Type B pancreatic cell (in vitro differentiated cells): ENCODE data around the gene HSF2BP. TPM values are rescaled to one million over a fixed set of nuclear protein-coding genes. Genes with fewer than 3 reads are reported as not detected.

Experiments used
- DNase-seq: peaks from one replicate; pipeline ENCODE4 v3.0.0; 2021; ENCODE audit warnings: mixed read lengths; ENCODE audit not compliant: unreplicated experiment; ENCODE audit errors: extremely low spot score
- H3K27ac Mint-ChIP-seq: 2 replicates; pipeline ENCODE4 v1.8.0; 2021; ENCODE audit warnings: mild to moderate bottlenecking, mixed read lengths
- H3K27me3 Mint-ChIP-seq: 2 replicates; pipeline ENCODE4 v1.8.0; 2021; ENCODE audit warnings: mixed read lengths
- H3K36me3 Mint-ChIP-seq: 2 replicates; pipeline ENCODE4 v1.8.0; 2021; ENCODE audit warnings: mixed read lengths
- H3K4me1 Mint-ChIP-seq: one replicate; pipeline ENCODE4 v1.8.0; 2021; ENCODE audit warnings: mixed read lengths; ENCODE audit not compliant: unreplicated experiment
- H3K4me3 Mint-ChIP-seq: 2 replicates; pipeline ENCODE4 v1.8.0; 2021; ENCODE audit warnings: mild to moderate bottlenecking, mixed read lengths
- H3K9me3 Mint-ChIP-seq: 2 replicates; pipeline ENCODE4 v1.8.0; 2021; ENCODE audit warnings: mixed read lengths
- total RNA-seq: library from RNA; stranded (reverse); gene quantifications from 2 replicates; pipeline ENCODE4 v1.2.1, GENCODE V29; 2021; ENCODE audit warnings: low replicate concordance
- TF ChIP-seq, protein P1 (sequence below): fragments of 200-600 bp; sonication (generic); conservative IDR thresholded peaks from 2 replicates; pipeline ENCODE4 v1.5.0; 2021; ENCODE audit warnings: antibody characterized with exemption, mild to moderate bottlenecking

The HSF2BP gene
- total RNA-seq, 1 donor from 2014 or later: 1.3 TPM

DNA sequence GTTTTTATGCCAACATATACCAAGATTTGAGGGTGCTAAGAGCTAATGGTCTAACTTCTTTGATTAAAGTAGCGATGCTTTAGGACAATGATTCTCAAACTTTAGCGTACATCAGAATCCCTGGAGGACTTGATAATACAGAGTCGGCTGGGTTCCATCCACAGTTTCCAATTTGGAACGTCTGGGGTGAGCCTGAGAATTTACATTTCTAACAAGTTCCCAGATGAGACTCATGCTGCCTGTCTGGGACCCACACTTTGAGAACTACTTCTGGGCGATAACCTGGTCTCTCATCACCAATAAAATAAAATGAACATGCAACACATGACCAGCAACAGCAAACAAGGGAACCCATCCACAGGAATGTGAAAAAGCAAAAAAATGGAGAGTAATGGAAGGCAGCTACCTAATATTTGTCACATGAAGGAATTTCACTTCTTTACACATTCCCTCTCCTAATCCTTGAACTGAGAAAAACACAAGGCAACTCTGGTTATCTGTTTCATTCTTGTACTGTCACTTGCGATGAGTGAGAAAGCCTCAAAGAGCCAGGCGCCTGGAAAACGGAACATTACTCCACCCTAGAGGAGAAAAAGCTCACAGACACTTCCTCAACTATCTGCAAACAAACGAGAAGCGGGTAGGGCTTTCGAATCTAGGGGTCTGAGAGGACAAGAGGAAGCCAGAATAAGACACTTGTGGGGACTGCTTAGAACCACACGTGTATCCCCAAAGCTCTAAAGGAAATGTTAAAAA is 14.0 kb downstream of the HSF2BP start:
- no peaks in the 10 kb centered on the region for H3K36me3 Mint-ChIP-seq
- no peak for DNase-seq
- TF ChIP-seq, protein P1, sequence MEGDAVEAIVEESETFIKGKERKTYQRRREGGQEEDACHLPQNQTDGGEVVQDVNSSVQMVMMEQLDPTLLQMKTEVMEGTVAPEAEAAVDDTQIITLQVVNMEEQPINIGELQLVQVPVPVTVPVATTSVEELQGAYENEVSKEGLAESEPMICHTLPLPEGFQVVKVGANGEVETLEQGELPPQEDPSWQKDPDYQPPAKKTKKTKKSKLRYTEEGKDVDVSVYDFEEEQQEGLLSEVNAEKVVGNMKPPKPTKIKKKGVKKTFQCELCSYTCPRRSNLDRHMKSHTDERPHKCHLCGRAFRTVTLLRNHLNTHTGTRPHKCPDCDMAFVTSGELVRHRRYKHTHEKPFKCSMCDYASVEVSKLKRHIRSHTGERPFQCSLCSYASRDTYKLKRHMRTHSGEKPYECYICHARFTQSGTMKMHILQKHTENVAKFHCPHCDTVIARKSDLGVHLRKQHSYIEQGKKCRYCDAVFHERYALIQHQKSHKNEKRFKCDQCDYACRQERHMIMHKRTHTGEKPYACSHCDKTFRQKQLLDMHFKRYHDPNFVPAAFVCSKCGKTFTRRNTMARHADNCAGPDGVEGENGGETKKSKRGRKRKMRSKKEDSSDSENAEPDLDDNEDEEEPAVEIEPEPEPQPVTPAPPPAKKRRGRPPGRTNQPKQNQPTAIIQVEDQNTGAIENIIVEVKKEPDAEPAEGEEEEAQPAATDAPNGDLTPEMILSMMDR: peak; percentile 66
- no peaks in the 10 kb centered on the region for H3K9me3 Mint-ChIP-seq
- H3K27me3 Mint-ChIP-seq: no peaks in the 10 kb centered on the region
- H3K4me1 Mint-ChIP-seq: peaks cover 22% of the 10 kb centered on the region
- H3K27ac Mint-ChIP-seq: peak overlapping the region; percentile 50
- H3K4me3 Mint-ChIP-seq: no peak overlapping the region

DNA sequence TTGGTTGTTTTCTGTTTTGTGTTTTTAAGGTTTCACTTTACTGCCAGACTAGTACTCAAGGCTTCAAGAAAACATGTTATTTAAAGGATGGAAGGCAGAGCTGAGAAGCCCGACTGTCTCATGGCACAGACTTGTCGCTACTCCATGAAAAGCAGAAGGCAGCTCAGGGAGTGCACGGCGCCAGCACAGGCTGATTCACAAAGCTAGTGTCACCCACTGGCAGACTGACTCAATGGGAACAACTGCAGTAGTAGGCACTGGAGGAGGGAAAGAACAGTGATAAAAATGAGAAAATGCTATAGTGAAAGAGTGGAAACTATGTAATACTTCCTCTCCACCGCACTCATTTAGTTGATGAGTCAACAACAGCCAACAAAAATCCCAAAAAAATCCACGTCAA is 14.7 kb downstream of the HSF2BP start:
- DNase-seq: no peak
- Mint-ChIP-seq H3K27ac (no peak overlapping the region), H3K4me3 (no peak overlapping the region), H3K27me3 (no peaks in the 10 kb centered on the region), H3K4me1 (peaks cover 22% of the 10 kb centered on the region), H3K36me3 (no peaks in the 10 kb centered on the region), H3K9me3 (no peaks in the 10 kb centered on the region)
- TF ChIP-seq, protein P1: no peak

DNA sequence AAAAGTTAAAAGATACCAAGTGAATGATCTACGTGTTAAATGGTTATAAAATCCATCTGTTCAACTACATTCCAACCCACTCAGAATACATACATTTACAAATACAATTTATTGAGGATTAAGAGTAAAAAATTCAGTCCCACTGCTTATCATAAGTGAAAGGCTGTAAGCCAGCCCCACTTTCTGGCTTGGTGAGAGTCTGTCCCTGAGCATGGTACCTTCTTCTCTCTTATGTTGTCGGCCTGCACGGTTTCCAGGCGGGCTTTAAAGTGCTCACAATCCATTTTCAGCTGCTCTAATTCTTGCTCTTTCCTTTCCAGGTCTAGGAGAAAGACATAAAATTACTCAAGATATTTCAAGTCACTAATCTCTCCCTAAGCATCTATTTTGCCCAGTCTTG is 15.2 kb downstream of the HSF2BP start:
- Mint-ChIP-seq H3K4me3 (no peak overlapping the region), H3K4me1 (peaks cover 22% of the 10 kb centered on the region), H3K27ac (no peak overlapping the region), H3K9me3 (no peaks in the 10 kb centered on the region), H3K36me3 (no peaks in the 10 kb centered on the region), H3K27me3 (no peaks in the 10 kb centered on the region)
- no peak for DNase-seq
- TF ChIP-seq, protein P1: no peak

DNA sequence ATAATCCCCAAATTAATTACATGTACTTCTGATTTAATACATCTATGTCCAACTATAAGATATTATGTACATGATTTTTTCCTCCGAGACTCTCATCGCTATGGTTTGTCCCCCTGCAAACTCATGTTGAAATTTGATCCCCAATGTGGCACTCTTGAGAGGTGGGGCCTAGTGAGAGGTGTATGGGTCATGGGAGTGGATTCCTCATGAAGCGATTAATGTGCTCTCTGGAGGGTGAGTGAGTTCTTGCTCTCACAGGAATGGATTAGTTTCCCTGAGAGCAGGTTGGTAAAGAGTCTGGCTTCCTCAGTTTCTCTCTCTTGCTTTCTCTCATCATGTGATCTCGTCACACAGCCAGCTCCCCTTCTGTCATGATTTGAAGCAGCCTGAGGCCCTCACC is 16.1 kb downstream of the HSF2BP start:
- Mint-ChIP-seq H3K4me1 (peaks cover 22% of the 10 kb centered on the region), H3K27me3 (no peaks in the 10 kb centered on the region), H3K4me3 (no peak overlapping the region), H3K9me3 (no peaks in the 10 kb centered on the region), H3K27ac (no peak overlapping the region), H3K36me3 (no peaks in the 10 kb centered on the region)
- no peak for DNase-seq
- TF ChIP-seq, protein P1: no peak

DNA sequence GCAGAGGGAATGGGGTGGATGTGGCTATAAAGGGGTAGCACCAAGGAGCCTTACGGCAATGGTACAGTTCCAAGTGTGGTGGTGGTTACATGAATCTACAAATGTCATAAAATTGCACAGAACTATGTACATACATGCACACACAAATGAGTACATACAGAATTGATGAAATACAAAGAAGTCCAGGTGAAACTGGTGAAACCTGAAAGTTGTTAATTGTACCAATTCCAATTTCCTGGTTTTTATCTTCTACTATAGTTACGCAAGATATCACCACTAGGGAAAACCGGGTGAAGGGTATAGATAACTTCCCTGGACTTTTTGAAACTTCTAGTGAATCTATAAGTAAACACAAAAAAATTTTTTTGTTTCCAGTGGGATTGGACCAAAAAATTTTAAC is 18.9 kb downstream of the HSF2BP start:
- TF ChIP-seq, protein P1: peak; percentile 57
- Mint-ChIP-seq H3K4me1 (peaks cover 13% of the 10 kb centered on the region), H3K4me3 (no peak overlapping the region), H3K27me3 (no peaks in the 10 kb centered on the region), H3K36me3 (no peaks in the 10 kb centered on the region), H3K27ac (no peak overlapping the region), H3K9me3 (no peaks in the 10 kb centered on the region)
- no peak for DNase-seq
